IMR-90 (cell line): ENCODE measurements around the gene TRPV4. TPM values are rescaled to one million over a fixed set of nuclear protein-coding genes. Genes with fewer than 3 reads are reported as not detected.

ENCODE experiments used
- ATAC-seq: fragments of 200-7000 bp; cut with Tn5 transposase; 2 replicates; pipeline ENCODE4 v1.9.1; 2020; ENCODE audit warnings: low read depth, mild to moderate bottlenecking, moderate library complexity
- BruUV-seq: library from RNA; stranded (reverse); fragments of 400-500 nt; replicated peaks from 2 replicates; lab custom pipeline; 2021; lab: Mats Ljungman, UMichigan
- CTCF ChIA-PET: fragments of 300-600 bp; formaldehyde crosslinking; extraction: SDS; loops from one replicate; lab custom pipeline; 2021; ENCODE audit warnings: antibody characterized with exemption; lab: Yijun Ruan, JAX
- POLR2A ChIA-PET: fragments of 300-600 bp; sonication (Branson Sonifier 250); formaldehyde crosslinking; loops from one replicate; lab custom pipeline; 2022; ENCODE audit warnings: antibody characterized with exemption; ENCODE audit not compliant: unreplicated experiment; lab: Charles Lee
- DNase-seq: peaks from one replicate; pipeline ENCODE4 v3.0.0; 2013
- H2AFZ ChIP-seq: replicated peaks from 2 replicates; pipeline ENCODE3; 2013; ENCODE audit warnings: low read length, mild to moderate bottlenecking; ENCODE audit not compliant: poor library complexity
- H2AK5ac ChIP-seq: 2 replicates; pipeline ENCODE4 v1.6.1; 2013; ENCODE audit warnings: low read depth, low read length, inconsistent platforms
- H2AK9ac ChIP-seq: replicated peaks from 2 replicates; pipeline ENCODE3; 2013; ENCODE audit warnings: mild to moderate bottlenecking, low read depth, low read length, moderate library complexity; ENCODE audit not compliant: poor library complexity
- H2BK120ac ChIP-seq: 2 replicates; pipeline ENCODE4 v1.6.1; 2013; ENCODE audit warnings: low read depth, low read length, inconsistent platforms
- H2BK15ac ChIP-seq: 3 replicates; pipeline ENCODE4 v1.6.1; 2013; ENCODE audit warnings: low read depth, low read length, inconsistent platforms
- H2BK20ac ChIP-seq: 2 replicates; pipeline ENCODE4 v1.6.1; 2013; ENCODE audit warnings: low read depth, mild to moderate bottlenecking, inconsistent platforms, low read length, moderate library complexity
- H2BK5ac ChIP-seq: 2 replicates; pipeline ENCODE4 v1.6.1; 2013; ENCODE audit warnings: mild to moderate bottlenecking, low read depth, low read length, inconsistent platforms; ENCODE audit not compliant: poor library complexity, severe bottlenecking
- H3K14ac ChIP-seq: replicated peaks from 2 replicates; pipeline ENCODE4 v1.6.1; 2013; ENCODE audit warnings: low read depth, low read length, inconsistent platforms
- H3K18ac ChIP-seq: 2 replicates; pipeline ENCODE4 v1.6.1; 2013; ENCODE audit warnings: low read depth, low read length, control low read depth
- H3K23ac ChIP-seq: 2 replicates; pipeline ENCODE4 v1.6.1; 2013; ENCODE audit warnings: low read depth, low read length, inconsistent platforms
- H3K27ac ChIP-seq: 2 replicates; pipeline ENCODE4 v1.5.1; 2013; ENCODE audit warnings: mild to moderate bottlenecking, control low read depth, low read length; ENCODE audit not compliant: insufficient read depth
- H3K27me3 ChIP-seq: 2 replicates; pipeline ENCODE4 v1.6.1; 2013; ENCODE audit warnings: low read length; ENCODE audit not compliant: control insufficient read depth, insufficient read depth
- H3K36me3 ChIP-seq: 2 replicates; pipeline ENCODE4 v1.6.1; 2013; ENCODE audit warnings: low read length, mixed read lengths; ENCODE audit not compliant: control insufficient read depth, insufficient read depth
- H3K4ac ChIP-seq: 2 replicates; pipeline ENCODE4 v1.6.1; 2013; ENCODE audit warnings: low read depth, low read length, inconsistent platforms
- H3K4me1 ChIP-seq: 2 replicates; pipeline ENCODE4 v1.6.1; 2013; ENCODE audit warnings: low read length, mixed read lengths; ENCODE audit not compliant: control insufficient read depth, insufficient read depth
- H3K4me2 ChIP-seq: 2 replicates; pipeline ENCODE4 v1.6.1; 2013; ENCODE audit warnings: low read depth, mild to moderate bottlenecking, control low read depth, low read length, moderate library complexity
- H3K4me3 ChIP-seq: 2 replicates; pipeline ENCODE4 v1.5.1; 2013; ENCODE audit warnings: low read depth, mild to moderate bottlenecking, control low read depth, low read length, moderate library complexity; ENCODE audit not compliant: insufficient read depth
- H3K56ac ChIP-seq: 2 replicates; pipeline ENCODE4 v1.6.1; 2013; ENCODE audit warnings: low read length, inconsistent platforms; ENCODE audit not compliant: insufficient read depth; ENCODE audit errors: extremely low read depth
- H3K79me1 ChIP-seq, 2 experiments: 2 replicates each; pipeline ENCODE4 v1.6.1; 2013; ENCODE audit warnings: low read length in 2 of 2, inconsistent platforms in 1 of 2, low read depth in 1 of 2
- H3K9ac ChIP-seq: 2 replicates; pipeline ENCODE4 v1.6.1; 2013; ENCODE audit warnings: low read depth, low read length, control low read depth
- H3K9me1 ChIP-seq: 2 replicates; pipeline ENCODE4 v1.6.1; 2013; ENCODE audit warnings: low read length, inconsistent platforms; ENCODE audit not compliant: insufficient read depth
- H3K9me3 ChIP-seq: 2 replicates; pipeline ENCODE4 v1.6.1; 2013; ENCODE audit warnings: low read length; ENCODE audit not compliant: control insufficient read depth, insufficient read depth
- H4K20me1 ChIP-seq: 2 replicates; pipeline ENCODE4 v1.6.1; 2013; ENCODE audit warnings: low read length, inconsistent platforms; ENCODE audit not compliant: insufficient read depth
- H4K5ac ChIP-seq: 2 replicates; pipeline ENCODE4 v1.6.1; 2013; ENCODE audit warnings: mild to moderate bottlenecking, low read depth, low read length, control low read depth
- H4K8ac ChIP-seq, 2 experiments: 2 replicates each; pipeline ENCODE4 v1.6.1; 2013; ENCODE audit warnings: low read depth in 2 of 2, low read length in 2 of 2, control low read depth in 1 of 2, inconsistent platforms in 1 of 2
- H4K91ac ChIP-seq: 2 replicates; pipeline ENCODE4 v1.6.1; 2013; ENCODE audit warnings: low read depth, low read length, inconsistent platforms; ENCODE audit not compliant: insufficient read depth
- BHLHE40 ChIP-seq: fragments of 150-350 bp; IDR thresholded peaks from 2 replicates; pipeline ENCODE4 v1.6.1; 2016; ENCODE audit warnings: mild to moderate bottlenecking, low read depth, low read length
- CEBPB ChIP-seq: IDR thresholded peaks from 2 replicates; pipeline ENCODE4 v1.6.1; 2012; ENCODE audit warnings: low read depth, low read length, improper control_type of control experiment
- CHD1 ChIP-seq: IDR thresholded peaks from 2 replicates; pipeline ENCODE4 v1.6.1; 2012; ENCODE audit warnings: low read depth, low read length, improper control_type of control experiment
- MXI1 ChIP-seq: IDR thresholded peaks from 2 replicates; pipeline ENCODE4 v1.6.1; 2012; ENCODE audit warnings: low read depth, mild to moderate bottlenecking, low read length, moderate library complexity, borderline replicate concordance
- RCOR1 ChIP-seq: IDR thresholded peaks from 2 replicates; pipeline ENCODE4 v1.6.1; 2012; ENCODE audit warnings: mild to moderate bottlenecking, low read length, improper control_type of control experiment; ENCODE audit not compliant: insufficient replicate concordance
- RFX5 ChIP-seq: IDR thresholded peaks from 2 replicates; pipeline ENCODE4 v1.8.0; 2012; ENCODE audit warnings: low read depth, mild to moderate bottlenecking, low read length, moderate library complexity
- WGBS, 2 experiments: methylation state at CpG; one replicate each; pipeline versions ENCODE4 v1.1.5 to v1.1.7; 2013; ENCODE audit warnings: missing lambda C conversion rate in 2 of 2; ENCODE audit not compliant: insufficient read length in 1 of 2; ENCODE audit errors: extremely low coverage in 2 of 2; 5-methylcytosine and 5-hydroxymethylcytosine counted together
- dilution Hi-C: fragments of 300-500 bp; cut with HindIII; formaldehyde crosslinking; loops from one replicate; pipeline ENCODE4 v1.14.3; 2018; ENCODE audit warnings: low sequenced_read_pairs; ENCODE audit not compliant: unreplicated experiment
- in situ Hi-C: fragments of 300-500 bp; cut with MboI; formaldehyde crosslinking; loops from 3 replicates; pipeline ENCODE4 v1.14.3; 2019; ENCODE audit warnings: low sequenced_read_pairs, inconsistent platforms, mixed read lengths
- intact Hi-C: fragments of 100-400 bp; cut with micrococcal nuclease; formaldehyde crosslinking; loops from 2 replicates; pipeline ENCODE4 v1.10.0; 2022
- polyA plus RNA-seq, 3 experiments: library from polyadenylated mRNA; depleted of rRNA; stranded (reverse); fragments of >200 nt; gene quantifications; 2 replicates each; pipeline ENCODE4 v1.2.3, GENCODE V29; 2012; ENCODE audit warnings: low replicate concordance in 1 of 3
- total RNA-seq: library from RNA; depleted of rRNA; stranded (reverse); fragments of >200 nt; gene quantifications from 2 replicates; pipeline ENCODE4 v1.2.3, GENCODE V29; 2012

The TRPV4 gene
- total and polyA plus RNA-seq, 2 of the 4 experiments (the other 2 are of a cell fraction), result 1.1 to 6.1 TPM

GRCh38 chr12:109782326-109782703, 50.9 kb downstream of the TRPV4 start:
- Histone ChIP-seq H3K4ac (no peak overlapping the region), H3K9me1 (no peaks in the 10 kb centered on the region), H3K27ac (no peak overlapping the region), H4K20me1 (no peaks in the 10 kb centered on the region), H4K8ac (no peak overlapping the region), H2BK120ac (no peak overlapping the region), H3K4me1 (no peaks in the 10 kb centered on the region), H3K4me3 (no peak overlapping the region), H2AK9ac (no peak overlapping the region), H3K4me2 (no peak overlapping the region), H3K79me1 (no peaks in the 10 kb centered on the region), H3K23ac (no peak overlapping the region), H2BK5ac (no peak overlapping the region), H3K36me3 (peaks cover 5% of the 10 kb centered on the region), H3K56ac (no peak overlapping the region), H3K14ac (no peak overlapping the region), H3K27me3 (no peaks in the 10 kb centered on the region; the same call in 1 of the 2 replicates), H4K5ac (no peak overlapping the region), H3K18ac (no peak overlapping the region), H2BK20ac (no peak overlapping the region), H3K9me3 (peaks cover 6% of the 10 kb centered on the region), H2BK15ac (no peak overlapping the region), H2AK5ac (no peak overlapping the region), H4K91ac (no peak overlapping the region), H3K9ac (no peak overlapping the region), H2AFZ (no peak overlapping the region)
- DNase-seq (no peak), ATAC-seq (no peak)
- dilution Hi-C loops, result no loop called here
- intact Hi-C loops, result no loop called here
- in situ Hi-C loops, result no loop called here
- TF ChIP-seq CHD1 (no peak), RCOR1 (no peak), MXI1 (no peak), BHLHE40 (no peak), RFX5 (no peak), CEBPB (no peak)
- ChIA-PET POLR2A (no interaction called here), CTCF (no interaction called here)
- 67% methylated on average over 6 of the region's 9 CpGs; no CpG with 5 or more reads in 1 of the 2 experiments for WGBS, 2 experiments
- BruUV-seq, result no TSS peak
